Hindlimb muscle (tissue), 1 donor: ENCODE measurements around the gene SMURF2. TPM values are rescaled to one million over a fixed set of nuclear protein-coding genes. Genes with fewer than 3 reads are reported as not detected.

Experiments used
- DNase-seq: peaks from one replicate; pipeline ENCODE4 v3.0.0-alpha.2; 2013
- polyA plus RNA-seq: library from polyadenylated mRNA; unstranded; fragments of 120-200 nt; gene quantifications from one replicate; pipeline ENCODE4 v1.2.1, GENCODE V29; 2013; ENCODE audit not compliant: insufficient read length

Gene SMURF2
- polyA plus RNA-seq, 1 donor, result 21.6 TPM

GRCh38 chr17:64536913-64537312 is 125.2 kb downstream of the SMURF2 start:
- no peak for DNase-seq

- no peak for DNase-seq
These were observed 126.8 kb downstream of the SMURF2 start for GRCh38 chr17:64535357-64535756.

- no peak for DNase-seq
These were observed 127.9 kb downstream of the SMURF2 start for GRCh38 chr17:64534187-64534586.

GRCh38 chr17:64533784-64534183 is 128.3 kb downstream of the SMURF2 start:
- DNase-seq, result no peak

GRCh38 chr17:64532409-64532808 is 129.7 kb downstream of the SMURF2 start:
- no peak for DNase-seq

- peak; percentile 21 for DNase-seq
These were observed 130.1 kb downstream of the SMURF2 start for GRCh38 chr17:64531955-64532371.

- no peak for DNase-seq
These were observed 132.9 kb downstream of the SMURF2 start for GRCh38 chr17:64529221-64529620.

- DNase-seq, result no peak
These were observed 134.2 kb downstream of the SMURF2 start for GRCh38 chr17:64527914-64528313.

GRCh38 chr17:64520359-64520758 is 141.7 kb downstream of the SMURF2 start:
- DNase-seq, result no peak

- no peak for DNase-seq
These were observed 142.5 kb downstream of the SMURF2 start for GRCh38 chr17:64519601-64520000.

GRCh38 chr17:64515829-64516228 is 146.3 kb downstream of the SMURF2 start:
- no peak for DNase-seq

GRCh38 chr17:64515419-64515818 is 146.7 kb downstream of the SMURF2 start:
- DNase-seq, result no peak

GRCh38 chr17:64509179-64509578 is 152.9 kb downstream of the SMURF2 start:
- DNase-seq, result no peak

GRCh38 chr17:64508683-64509082 is 153.4 kb downstream of the SMURF2 start:
- DNase-seq, result no peak

GRCh38 chr17:64507413-64507782 is 154.7 kb downstream of the SMURF2 start:
- DNase-seq, result peak; percentile 80

- DNase-seq, result peak; percentile 98
These were observed 155.3 kb downstream of the SMURF2 start, which contains the start of gene CEP95 for GRCh38 chr17:64506576-64507412. TSS of gene CEP95 (plus strand) at chr17:64506977. CDS start at chr17:64507098, 121 bp downstream.

GRCh38 chr17:64506201-64506575 is 155.9 kb downstream of the SMURF2 start, which contains the start of gene DDX5:
TSS of gene DDX5 (minus strand) at chr17:64506289. CDS start at chr17:64506119, 170 bp downstream.
- DNase-seq, result peak; percentile 97

- DNase-seq, result peak; percentile 97
These were observed 156.5 kb downstream of the SMURF2 start for GRCh38 chr17:64505340-64506200.

- no peak for DNase-seq
These were observed 157.3 kb downstream of the SMURF2 start for GRCh38 chr17:64504769-64505339.

GRCh38 chr17:64503821-64504768 is 158.0 kb downstream of the SMURF2 start:
- DNase-seq, result no peak

- DNase-seq, result no peak
These were observed 158.8 kb downstream of the SMURF2 start for GRCh38 chr17:64503341-64503740.

GRCh38 chr17:64502809-64503208 is 159.3 kb downstream of the SMURF2 start:
- DNase-seq, result no peak
